WTC11 (cell line): Measurements from ENCODE around the gene DUOX1. TPM values are rescaled to one million over a fixed set of nuclear protein-coding genes. Genes with fewer than 3 reads are reported as not detected.

ENCODE experiments used
- ATAC-seq: fragments of 200-7000 bp; cut with Tn5 transposase; 2 replicates; pipeline ENCODE4 v1.10.0; 2021; ENCODE audit warnings: mild to moderate bottlenecking, moderate library complexity
- CTCF ChIA-PET: fragments of 300-600 bp; sonication (Branson Sonifier 250); formaldehyde crosslinking; loops from one replicate; lab custom pipeline; 2021; ENCODE audit warnings: antibody characterized with exemption; lab: Charles Lee
- POLR2A ChIA-PET: fragments of 350-600 bp; sonication (Branson Sonifier 250); formaldehyde crosslinking; loops from one replicate; lab custom pipeline; 2021; ENCODE audit warnings: antibody characterized with exemption; lab: Charles Lee
- DNase-seq: peaks from one replicate; pipeline ENCODE4 v3.0.0; 2021; ENCODE audit warnings: low spot score
- H3K27ac Mint-ChIP-seq: 2 replicates; pipeline ENCODE4 v1.8.0; 2021; ENCODE audit warnings: mixed read lengths
- H3K27me3 Mint-ChIP-seq: 2 replicates; pipeline ENCODE4 v1.8.0; 2021; ENCODE audit warnings: low read depth, mild to moderate bottlenecking, moderate library complexity, mixed read lengths
- H3K36me3 Mint-ChIP-seq: 2 replicates; pipeline ENCODE4 v1.8.0; 2021; ENCODE audit warnings: mixed read lengths
- H3K4me1 Mint-ChIP-seq: 2 replicates; pipeline ENCODE4 v1.8.0; 2022; ENCODE audit warnings: mixed read lengths
- H3K4me3 Mint-ChIP-seq: 2 replicates; pipeline ENCODE4 v1.8.0; 2021; ENCODE audit warnings: mild to moderate bottlenecking, moderate library complexity, mixed read lengths
- H3K9me3 Mint-ChIP-seq: 2 replicates; pipeline ENCODE4 v1.8.0; 2021; ENCODE audit warnings: mixed read lengths
- AFF4 ChIP-seq: sonication (generic); formaldehyde crosslinking; IDR thresholded peaks from 2 replicates; pipeline ENCODE4 v1.8.1; 2023; ENCODE audit warnings: mild to moderate bottlenecking, missing genetic modification reagents, borderline replicate concordance
- AR ChIP-seq: fragments of 250-450 bp; sonication (Bioruptor Pico); IDR thresholded peaks from 2 replicates; pipeline ENCODE4 v1.9.0; 2021; ENCODE audit warnings: mild to moderate bottlenecking
- ATF3 ChIP-seq: sonication (generic); formaldehyde crosslinking; conservative IDR thresholded peaks from 2 replicates; pipeline ENCODE4 v1.8.1; 2022; ENCODE audit warnings: mild to moderate bottlenecking, missing genetic modification reagents
- CDX4 ChIP-seq: fragments of 250-450 bp; sonication (Bioruptor Pico); IDR thresholded peaks from 2 replicates; pipeline ENCODE4 v1.9.0; 2021; ENCODE audit warnings: moderate library complexity, mild to moderate bottlenecking, inconsistent platforms, borderline replicate concordance
- CREM ChIP-seq: sonication (generic); formaldehyde crosslinking; IDR thresholded peaks from 2 replicates; pipeline ENCODE4 v1.8.1; 2022; ENCODE audit warnings: mild to moderate bottlenecking, missing genetic modification reagents, moderate library complexity
- CTCF ChIP-seq: fragments of 200-600 bp; IDR thresholded peaks from 2 replicates; pipeline ENCODE4 v1.8.0; 2022; ENCODE audit warnings: antibody characterized with exemption
- FOXK1 ChIP-seq: sonication (generic); formaldehyde crosslinking; IDR thresholded peaks from 2 replicates; pipeline ENCODE4 v1.8.0; 2022; ENCODE audit warnings: mild to moderate bottlenecking, moderate library complexity, missing genetic modification reagents
- FOXP1 ChIP-seq: sonication (generic); formaldehyde crosslinking; IDR thresholded peaks from 2 replicates; pipeline ENCODE4 v1.8.0; 2022; ENCODE audit warnings: missing genetic modification reagents, mild to moderate bottlenecking, moderate library complexity, borderline replicate concordance
- GTF2I ChIP-seq: fragments of 250-450 bp; sonication (Bioruptor Pico); conservative IDR thresholded peaks from 2 replicates; pipeline ENCODE4 v1.4.0; 2021; ENCODE audit warnings: mild to moderate bottlenecking
- HMGXB4 ChIP-seq: sonication (generic); formaldehyde crosslinking; IDR thresholded peaks from 2 replicates; pipeline ENCODE4 v1.8.1; 2023; ENCODE audit warnings: mild to moderate bottlenecking, moderate library complexity, missing genetic modification reagents
- KAT7 ChIP-seq: sonication (generic); formaldehyde crosslinking; IDR thresholded peaks from 2 replicates; pipeline ENCODE4 v1.8.1; 2023; ENCODE audit warnings: missing genetic modification reagents, mild to moderate bottlenecking, borderline replicate concordance
- NR3C1 ChIP-seq: sonication (generic); formaldehyde crosslinking; conservative IDR thresholded peaks from 2 replicates; pipeline ENCODE4 v1.8.1; 2023; ENCODE audit warnings: low read depth, mild to moderate bottlenecking, missing genetic modification reagents
- OVOL2 ChIP-seq: fragments of 250-450 bp; sonication (Bioruptor Pico); IDR thresholded peaks from 2 replicates; pipeline ENCODE4 v1.9.0; 2021; ENCODE audit warnings: mild to moderate bottlenecking, borderline replicate concordance
- PRRX2 ChIP-seq: fragments of 250-450 bp; sonication (Bioruptor Pico); IDR thresholded peaks from 2 replicates; pipeline ENCODE4 v1.8.0; 2021; ENCODE audit warnings: mild to moderate bottlenecking
- TCF7 ChIP-seq: sonication (generic); formaldehyde crosslinking; IDR thresholded peaks from 2 replicates; pipeline ENCODE4 v1.8.0; 2022; ENCODE audit warnings: mild to moderate bottlenecking, low read depth, missing genetic modification reagents, moderate library complexity
- TEAD1 ChIP-seq: sonication (generic); formaldehyde crosslinking; IDR thresholded peaks from 2 replicates; pipeline ENCODE4 v1.8.0; 2022; ENCODE audit warnings: mild to moderate bottlenecking, missing genetic modification reagents
- TP53 ChIP-seq: sonication (generic); formaldehyde crosslinking; IDR thresholded peaks from 2 replicates; pipeline ENCODE4 v1.8.1; 2023; ENCODE audit warnings: mild to moderate bottlenecking, missing genetic modification reagents
- ZNF219 ChIP-seq: sonication (generic); formaldehyde crosslinking; IDR thresholded peaks from 2 replicates; pipeline ENCODE4 v1.8.0; 2023; ENCODE audit warnings: missing genetic modification reagents, mild to moderate bottlenecking, borderline replicate concordance
- ZNF232 ChIP-seq: sonication (generic); formaldehyde crosslinking; IDR thresholded peaks from 2 replicates; pipeline ENCODE4 v1.8.0; 2022; ENCODE audit warnings: mild to moderate bottlenecking, missing genetic modification reagents
- ZNF263 ChIP-seq: sonication (generic); formaldehyde crosslinking; IDR thresholded peaks from 2 replicates; pipeline ENCODE4 v1.8.1; 2022; ENCODE audit warnings: low read depth, mild to moderate bottlenecking, moderate library complexity, missing genetic modification reagents
- ZNF512 ChIP-seq: sonication (generic); formaldehyde crosslinking; IDR thresholded peaks from 2 replicates; pipeline ENCODE4 v1.8.1; 2022; ENCODE audit warnings: missing genetic modification reagents, borderline replicate concordance
- total RNA-seq: library from RNA; stranded (reverse); gene quantifications from 3 replicates; pipeline ENCODE4 v1.2.3, GENCODE V29; 2021

Gene DUOX1
- total RNA-seq, 1 experiment from 2014 or later, result 1.3 TPM

GRCh38 chr15:45120081-45120972 lies 9.5 kb upstream of the DUOX1 start (continued):
- no peak for TF ChIP-seq FOXP1
- TF ChIP-seq FOXK1 (CRISPR knock-in tag), result no peak
- TF ChIP-seq KAT7 (CRISPR knock-in tag), result no peak
- no peak for TF ChIP-seq CTCF
- TF ChIP-seq TP53 (CRISPR knock-in tag), result no peak
- TF ChIP-seq, all 79 proteins: peak for 0

GRCh38 chr15:45121020-45121419 lies 8.8 kb upstream of the DUOX1 start:
- Mint-ChIP-seq H3K36me3 (no peaks in the 10 kb centered on the region), H3K27me3 (peaks cover 96% of the 10 kb centered on the region), H3K9me3 (no peaks in the 10 kb centered on the region), H3K4me1 (peaks cover 15% of the 10 kb centered on the region), H3K27ac (no peak overlapping the region), H3K4me3 (no peak overlapping the region)
- DNase-seq (no peak), ATAC-seq (no peak)
- ChIA-PET POLR2A (no interaction called here), CTCF (interaction anchor here (1.1 kb wide), 1 partner anchor 11 kb away, joined by 4 read pairs; no protein-coding TSS in a partner anchor)
- TF ChIP-seq AR (no peak), CDX4 (no peak), NR3C1 (no peak), ZNF232 (CRISPR knock-in tag) (no peak), GTF2I (CRISPR knock-in tag) (no peak), ZNF512 (CRISPR knock-in tag) (no peak), AFF4 (no peak), ATF3 (no peak), HMGXB4 (CRISPR knock-in tag) (no peak), ZNF219 (CRISPR knock-in tag) (no peak), ZNF263 (no peak), CREM (CRISPR knock-in tag) (no peak), PRRX2 (CRISPR knock-in tag) (no peak), OVOL2 (CRISPR knock-in tag) (no peak), TEAD1 (no peak), TCF7 (CRISPR knock-in tag) (no peak)
